Stimulated activated CD8-positive, alpha-beta memory T cell treated with anti-CD3 and anti-CD28 coated beads, Interleukin-2, amount 100 ng/mL, for 48 hours (primary cell): ENCODE measurements around the gene POLN.
"Not testable (repeated sequence)": the region's sequence is repeated elsewhere in the genome, so short reads cannot be mapped to it uniquely, and the experiment has no call there.

Experiments used
- DNase-seq, 2 donors: peaks; one replicate each; pipeline ENCODE4 v3.0.0-alpha.2; 2020; ENCODE audit warnings: low read depth in 2 of 2

Gene POLN

DNA sequence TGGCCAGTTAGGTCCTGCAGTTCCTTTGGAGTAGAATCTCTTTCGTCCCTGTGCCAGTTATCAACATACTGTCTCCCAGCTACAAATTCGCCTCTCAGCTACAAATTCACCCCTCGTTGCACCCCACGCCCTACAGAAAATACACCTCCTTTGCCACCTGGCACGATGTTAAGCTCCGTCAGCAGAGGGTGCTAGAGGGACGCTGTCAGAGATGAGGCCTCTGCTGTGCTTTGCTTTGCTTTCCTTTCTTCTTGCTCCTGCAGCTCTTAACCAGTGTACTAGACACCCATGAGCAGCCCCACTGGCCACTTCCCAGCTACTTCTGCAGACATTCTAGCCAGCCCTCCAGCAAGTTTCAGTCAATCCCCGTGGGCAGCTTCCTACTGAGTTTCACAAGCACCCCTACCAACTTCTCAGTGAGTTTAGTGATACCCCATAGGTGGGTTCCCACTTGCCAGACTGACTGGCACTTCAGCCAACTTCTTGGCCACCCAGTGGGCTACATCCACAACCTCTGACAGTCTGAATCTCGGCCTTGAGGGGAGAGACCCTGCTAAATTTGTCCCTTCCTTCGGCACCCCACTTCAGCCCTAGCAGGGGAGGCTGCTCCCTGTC lies 21.8 kb downstream of the POLN start:
- peak; percentile 58 to 71 for DNase-seq

DNA sequence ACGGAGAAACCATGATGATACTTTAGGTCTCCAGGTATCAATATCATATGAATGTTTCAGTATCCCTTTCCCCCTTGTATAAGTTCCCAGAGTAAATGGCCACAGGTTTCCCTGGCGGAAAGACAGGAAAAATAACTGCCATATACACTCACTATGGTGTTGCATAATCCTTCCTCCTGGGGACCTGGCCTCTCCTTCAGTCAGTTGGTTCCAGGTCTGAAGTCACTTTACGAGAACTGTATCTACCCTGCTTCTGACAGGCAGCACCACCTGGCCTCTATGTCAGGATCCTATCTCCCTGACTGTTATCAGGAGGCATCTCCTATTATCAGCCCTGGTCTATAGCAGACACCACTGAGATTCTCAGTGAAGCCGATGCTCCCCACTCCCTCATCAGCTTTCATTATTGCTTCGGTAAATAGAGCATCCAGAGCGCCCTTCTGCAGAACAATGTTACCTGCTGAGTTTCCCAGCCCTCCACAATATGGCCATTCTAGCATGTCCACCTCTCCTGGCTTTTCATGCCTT lies 22.6 kb downstream of the POLN start:
- DNase-seq, result no peak

DNA sequence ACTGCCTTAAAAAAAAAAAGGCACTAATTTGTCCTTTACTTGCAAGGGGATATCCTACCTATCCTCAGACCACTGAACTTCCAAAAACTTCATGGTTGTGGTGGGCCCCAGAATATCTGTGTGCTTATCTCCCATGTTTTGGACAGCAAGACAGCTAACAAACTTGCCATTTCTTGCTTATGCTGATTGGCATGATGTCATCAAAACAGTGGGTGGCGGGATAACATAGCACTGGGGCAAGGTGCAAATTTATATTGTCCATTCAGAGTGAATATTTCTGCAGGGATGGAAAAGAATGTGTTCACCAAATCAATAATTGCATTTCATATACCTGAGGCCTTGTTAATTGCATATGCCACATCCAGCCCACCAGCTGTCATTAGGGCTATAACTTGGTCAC lies 23.5 kb downstream of the POLN start:
- no peak for DNase-seq

DNA sequence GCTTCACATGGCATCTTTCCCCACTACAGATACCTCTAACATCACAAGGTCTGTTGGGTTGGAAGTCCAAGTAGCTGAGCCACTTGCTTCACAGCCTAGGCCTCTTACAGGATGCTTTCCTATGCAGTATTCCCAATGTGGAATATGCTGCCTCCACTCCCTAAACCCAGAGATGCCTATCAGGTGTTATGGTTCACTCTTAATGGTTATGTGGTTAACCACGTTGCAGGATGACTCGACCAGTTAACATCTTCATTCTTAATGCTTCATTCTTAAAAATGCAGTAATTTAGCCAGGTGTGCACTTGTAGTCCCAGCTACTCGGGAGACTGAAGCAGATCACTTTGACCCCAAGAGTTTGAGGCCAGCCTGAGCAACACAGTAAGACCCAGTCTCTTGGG lies 24.2 kb downstream of the POLN start:
- no peak for DNase-seq

DNA sequence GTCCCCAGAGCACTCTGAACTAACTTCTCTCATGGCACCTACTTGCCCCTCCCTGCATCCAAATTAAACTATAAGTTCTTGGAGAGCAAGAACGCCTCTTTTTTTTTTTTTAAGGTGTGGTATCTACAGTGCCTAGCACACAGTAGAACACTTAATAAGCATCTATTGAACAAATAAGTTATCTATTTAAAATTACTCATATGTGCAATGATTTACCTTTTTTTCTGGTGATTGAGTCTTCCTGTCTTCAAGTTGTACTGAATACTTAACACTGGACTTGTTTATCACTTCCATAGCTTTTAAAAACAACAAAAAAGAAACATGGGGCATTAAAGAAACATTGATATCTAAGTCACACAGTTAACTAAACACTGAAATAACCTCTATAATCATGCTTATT lies 29.1 kb downstream of the POLN start:
- no peak for DNase-seq

DNA sequence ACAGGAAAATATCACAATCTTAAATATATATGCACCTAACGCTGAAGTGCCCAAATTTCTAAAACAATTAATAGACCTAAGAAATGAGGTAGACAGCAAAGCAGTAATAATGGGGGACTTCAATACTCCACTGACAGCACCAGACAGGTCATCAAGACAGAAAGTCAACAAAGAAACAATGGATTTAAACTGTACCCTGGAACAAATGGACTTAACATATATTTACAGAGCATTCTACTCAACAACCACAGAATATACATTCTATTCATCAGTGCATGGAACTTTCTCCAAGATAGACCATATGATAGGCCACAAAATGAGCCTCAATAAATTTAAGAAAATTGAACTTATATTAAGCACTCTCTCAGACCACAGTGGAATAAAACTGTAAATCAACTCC lies 39.1 kb downstream of the POLN start:
- DNase-seq, result not testable (repeated sequence)

DNA sequence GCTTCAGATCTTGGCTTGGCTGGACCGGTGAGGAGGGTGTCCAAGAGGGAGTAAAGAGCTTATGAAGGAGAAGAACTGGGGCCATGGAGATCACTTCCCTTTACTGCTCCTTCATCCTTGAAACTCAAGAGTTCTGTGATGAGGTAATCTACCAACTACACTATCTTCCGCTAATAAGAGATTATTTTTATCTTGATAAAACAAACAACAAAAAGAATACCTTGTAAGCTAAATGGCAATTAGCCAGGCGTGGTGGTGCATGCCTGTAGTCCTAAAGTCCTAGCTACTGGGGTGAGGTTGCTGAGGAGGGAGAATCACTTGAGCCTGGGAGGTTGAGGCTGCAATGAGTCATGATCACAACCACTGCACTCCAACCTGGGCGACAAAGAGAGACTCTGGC lies 47.4 kb downstream of the POLN start:
- DNase-seq, result no peak

DNA sequence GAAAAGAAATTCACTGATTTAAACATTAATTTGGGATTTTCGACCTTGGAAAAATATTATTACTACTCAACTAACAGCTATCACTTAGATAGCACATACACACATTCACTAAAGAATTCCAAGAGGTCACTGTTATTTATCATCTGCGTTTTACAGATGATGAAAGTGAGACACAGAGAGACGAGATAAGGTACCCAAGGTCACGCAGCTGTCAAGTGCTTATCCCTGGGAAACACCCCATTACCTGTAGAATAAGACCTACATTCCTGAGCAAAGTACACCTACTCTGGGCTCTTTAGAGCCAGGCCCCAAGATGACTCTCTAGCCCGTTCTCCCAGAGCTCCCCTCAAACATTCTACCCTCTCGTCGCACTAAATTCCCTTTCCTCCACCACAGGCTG lies 48.6 kb downstream of the POLN start:
- no peak for DNase-seq

DNA sequence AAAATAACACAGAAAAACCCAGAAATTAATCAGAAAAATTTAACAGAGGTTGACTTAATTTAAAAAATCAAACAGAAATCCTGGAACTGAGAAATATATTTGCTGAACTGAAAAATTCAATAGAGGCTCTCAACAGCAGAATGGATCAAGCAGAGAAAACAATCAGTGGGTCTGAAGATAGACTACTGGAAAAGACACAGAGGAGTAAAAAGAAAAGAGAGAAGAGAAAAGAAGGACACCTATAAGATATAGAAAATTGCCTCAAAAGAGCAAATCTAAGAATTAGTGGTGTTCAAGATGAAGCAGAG lies 55.1 kb downstream of the POLN start:
- DNase-seq, result no peak

DNA sequence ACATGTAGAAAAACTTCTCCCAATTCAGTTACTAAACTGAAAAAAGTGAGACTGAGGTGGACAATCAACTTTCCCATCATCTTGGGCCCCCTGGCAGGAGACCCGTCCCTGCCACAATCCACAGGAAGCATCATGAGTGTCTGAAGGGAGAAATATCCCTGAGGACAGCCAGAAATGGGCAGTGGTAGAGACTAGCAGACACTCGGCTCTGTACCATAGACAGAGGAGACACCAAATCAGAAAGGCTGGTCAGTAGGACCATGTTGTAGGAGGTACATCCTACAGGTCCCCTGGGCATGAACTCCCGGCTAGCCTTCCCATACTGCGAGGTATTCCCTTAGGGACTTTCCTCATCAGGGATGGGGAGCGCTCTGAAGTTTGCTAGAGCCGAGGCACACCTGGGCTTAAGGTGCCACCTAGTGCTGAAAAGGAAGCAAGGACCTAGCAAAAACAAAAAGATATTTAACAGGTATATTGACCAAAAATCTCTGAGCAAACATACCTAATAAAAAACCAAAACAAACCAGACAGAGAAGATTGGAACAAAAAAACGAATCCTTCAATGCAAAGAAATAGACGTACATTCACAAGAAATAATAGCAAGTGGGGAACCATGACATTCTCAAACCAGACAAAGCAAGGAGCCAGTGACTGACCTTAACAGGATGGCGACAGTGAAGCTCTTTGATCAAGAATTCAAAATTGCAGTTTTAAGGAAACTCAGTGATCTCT lies 55.6 kb downstream of the POLN start:
- no peak for DNase-seq

DNA sequence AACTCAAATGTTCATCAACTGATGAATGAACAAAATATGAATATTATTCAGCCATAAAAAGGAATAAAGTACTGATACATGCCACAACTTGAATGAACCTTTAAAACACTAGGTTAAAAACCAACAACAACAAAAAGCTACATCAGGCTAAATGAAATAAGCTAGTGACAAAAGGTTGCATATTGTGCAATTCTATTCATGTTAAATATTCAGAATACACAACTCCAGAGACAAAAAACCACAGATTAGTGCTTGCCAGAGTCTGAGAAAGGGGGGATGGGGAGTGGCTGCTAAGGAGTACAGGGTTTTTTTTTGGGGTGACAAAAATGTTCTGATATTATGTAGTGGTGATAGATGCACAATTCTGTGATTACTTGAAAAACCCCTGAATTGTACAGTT lies 58.5 kb downstream of the POLN start:
- no peak for DNase-seq

DNA sequence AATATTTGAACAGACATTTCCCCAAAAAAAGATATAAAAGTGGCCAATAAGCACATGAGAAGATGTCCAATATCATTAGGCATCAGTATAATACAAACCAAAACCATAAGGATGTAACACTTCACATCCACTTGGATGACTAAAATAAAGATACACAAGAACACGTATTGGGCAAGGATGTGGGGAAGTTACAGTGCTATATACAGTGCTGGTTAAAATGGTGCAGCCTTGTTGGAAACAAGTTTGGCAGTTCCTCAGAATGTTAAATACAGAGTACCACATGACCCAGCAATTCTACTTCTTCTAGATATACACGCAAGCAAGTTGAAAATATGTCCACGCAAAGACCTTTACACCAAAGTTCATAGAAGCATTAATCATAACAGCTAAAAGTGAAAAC lies 58.9 kb downstream of the POLN start:
- no peak for DNase-seq

DNA sequence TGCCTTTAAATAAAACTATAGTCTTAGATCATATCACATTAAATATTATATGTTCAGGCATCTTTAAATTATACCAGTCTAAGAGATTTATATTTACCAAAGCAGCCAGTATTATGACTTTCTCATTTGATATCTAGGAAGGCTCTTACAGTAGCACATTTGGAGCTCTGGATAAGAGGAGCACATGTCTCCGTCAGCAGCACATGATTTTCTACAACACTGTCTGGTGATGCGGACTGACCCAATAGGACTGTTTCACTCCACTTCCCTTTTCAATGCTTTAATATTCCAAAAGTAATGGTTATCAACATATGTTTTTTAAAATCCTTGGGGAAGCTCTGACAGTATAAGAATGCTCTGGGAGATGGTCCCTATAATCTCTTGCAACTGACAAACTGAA lies 61.5 kb downstream of the POLN start:
- DNase-seq, result no peak

DNA sequence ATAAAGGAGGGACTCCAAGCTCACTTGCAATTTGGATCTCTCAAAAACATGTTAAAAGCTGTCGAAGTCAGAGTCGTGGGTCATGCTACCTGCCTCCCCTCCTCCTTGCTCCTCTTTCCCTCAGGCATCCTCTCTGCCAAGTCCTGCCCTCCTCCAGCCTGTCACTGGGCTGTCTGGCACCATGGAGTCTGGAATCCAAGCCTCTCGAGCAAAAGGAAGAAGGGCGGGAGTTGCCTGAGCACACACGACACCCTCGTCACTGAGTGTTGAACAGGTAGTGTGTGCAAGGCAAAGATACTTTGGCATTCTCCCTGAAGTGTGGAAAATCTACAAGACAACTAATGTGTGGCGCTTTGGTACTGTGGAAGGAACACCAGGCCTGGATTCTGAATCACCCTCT lies 62.2 kb downstream of the POLN start:
- no peak for DNase-seq

DNA sequence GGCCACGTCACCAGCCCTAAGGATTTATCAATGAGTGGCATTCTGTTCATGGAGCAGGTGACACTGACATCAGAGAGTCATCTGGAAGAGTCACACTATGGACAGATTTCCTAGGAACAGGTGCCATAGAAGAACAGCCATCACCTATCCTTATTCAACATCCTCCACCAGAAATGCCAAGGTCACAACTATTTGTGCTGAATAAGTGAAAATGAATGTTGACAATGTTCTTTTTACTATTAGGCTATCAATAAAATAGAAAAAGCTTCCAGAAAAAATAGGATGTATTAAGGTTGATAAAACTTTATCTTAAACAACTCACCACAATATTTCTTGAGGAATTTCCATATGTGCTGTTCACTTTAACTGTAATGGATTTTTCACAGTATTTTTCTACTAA lies 62.9 kb downstream of the POLN start:
- no peak for DNase-seq

DNA sequence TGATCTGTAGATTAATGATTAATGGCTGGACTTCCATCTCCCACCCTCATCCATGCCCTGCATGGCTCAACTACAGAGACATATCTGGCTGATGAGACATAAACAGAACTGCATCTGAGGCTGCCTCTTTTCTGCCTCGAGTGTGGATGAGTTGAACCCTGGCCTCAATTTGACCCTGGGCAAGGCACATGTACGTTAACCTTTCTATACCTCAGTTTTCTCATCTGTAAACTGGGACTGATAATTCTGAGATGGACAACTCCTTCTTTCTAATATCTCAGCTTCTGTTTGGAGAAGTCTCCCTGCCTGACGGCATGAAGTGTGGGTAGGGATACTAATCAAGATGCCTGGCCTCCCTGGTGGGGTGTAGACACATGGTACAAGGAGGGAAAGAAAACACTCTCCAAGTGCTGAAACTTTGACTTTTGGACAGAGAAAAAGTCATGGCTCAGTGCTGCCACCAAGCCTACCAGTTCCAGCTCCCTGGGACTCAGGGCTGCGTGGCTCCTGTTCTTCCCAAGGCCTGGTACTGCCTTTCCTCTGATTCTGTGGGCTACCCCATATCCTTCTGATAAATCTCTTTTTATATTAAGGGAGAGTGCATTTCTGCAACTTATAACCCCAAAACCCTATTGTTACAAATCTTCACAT lies 64.4 kb downstream of the POLN start:
- no peak for DNase-seq

DNA sequence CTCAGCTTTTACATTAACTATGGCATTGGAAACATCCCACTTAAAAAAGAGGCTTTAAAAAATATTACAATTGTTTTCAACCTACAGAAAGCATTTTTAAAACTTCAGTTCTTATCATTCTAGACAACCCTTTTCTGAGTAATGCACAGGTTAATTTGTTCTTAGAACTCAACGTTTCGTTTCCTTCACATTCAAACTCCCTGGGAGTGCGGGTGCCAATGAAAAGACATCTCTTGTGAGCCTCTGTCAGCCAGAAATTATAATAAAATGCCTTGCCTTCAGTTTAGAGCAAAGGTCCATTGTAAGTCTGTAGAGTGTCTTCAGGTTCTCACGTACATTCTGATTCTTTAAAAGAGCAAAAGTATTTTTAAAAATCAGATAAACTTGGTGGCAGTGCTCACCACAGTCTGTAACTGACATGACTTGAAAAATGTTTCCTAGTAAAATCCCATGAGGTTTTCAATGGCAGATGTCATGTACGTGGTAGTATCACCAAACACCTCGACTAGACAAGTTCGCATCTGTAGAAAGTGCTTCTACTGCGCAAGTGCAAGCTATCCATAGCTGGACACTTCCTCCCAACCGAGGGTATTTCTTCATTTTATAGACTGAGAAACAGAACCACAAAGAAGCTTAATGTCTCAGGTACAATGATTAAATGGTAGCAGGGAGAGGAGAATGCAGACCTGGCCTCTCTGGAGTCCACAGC lies 65.8 kb downstream of the POLN start:
- no peak for DNase-seq

DNA sequence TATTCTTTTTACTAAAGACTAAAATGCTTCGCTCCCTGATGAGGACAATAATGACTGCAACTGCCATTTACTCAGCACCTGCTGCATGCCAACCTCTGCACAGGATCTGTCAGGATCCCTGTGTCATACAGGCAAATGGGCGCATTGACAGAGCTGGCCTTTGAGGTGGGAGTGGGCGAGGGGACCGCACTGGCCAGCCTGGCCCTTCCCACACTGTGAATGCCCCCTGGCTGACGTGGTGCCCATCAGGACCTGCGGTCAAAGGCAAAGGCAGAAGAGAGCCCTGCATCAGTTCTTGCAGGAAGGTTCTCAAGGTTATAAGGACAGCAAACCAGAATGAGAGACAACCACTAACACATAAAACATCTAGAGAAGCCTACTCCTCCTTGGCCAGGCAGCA lies 67.9 kb downstream of the POLN start:
- no peak for DNase-seq

DNA sequence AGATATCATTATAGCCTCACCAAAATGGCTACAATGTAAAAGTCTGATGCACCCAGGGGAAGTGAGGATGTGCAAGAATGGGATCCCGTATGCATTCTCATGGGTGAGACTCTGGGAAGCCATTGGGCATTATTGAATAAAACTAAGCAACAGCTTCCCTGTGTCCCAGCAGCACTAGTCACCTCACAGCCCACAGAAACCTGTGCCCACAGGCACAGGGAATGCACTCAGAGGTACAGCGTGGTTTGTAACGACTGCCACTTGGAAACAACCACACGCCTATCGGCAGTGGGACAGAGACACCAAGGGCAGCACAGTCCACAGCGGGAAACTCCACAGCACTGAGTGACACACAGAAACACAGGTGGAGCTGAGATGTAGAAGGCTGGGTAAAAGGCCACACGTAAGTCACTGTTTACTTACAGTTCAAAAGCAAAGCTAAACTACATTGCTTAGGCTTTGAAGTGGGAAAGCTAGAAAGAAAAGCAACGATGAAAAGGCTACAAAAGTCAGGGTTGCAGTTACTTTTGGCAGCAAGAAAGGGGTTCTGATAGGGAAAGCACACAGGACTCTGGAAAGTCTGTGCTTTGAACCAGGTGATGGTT lies 69.2 kb downstream of the POLN start:
- DNase-seq, result no peak

DNA sequence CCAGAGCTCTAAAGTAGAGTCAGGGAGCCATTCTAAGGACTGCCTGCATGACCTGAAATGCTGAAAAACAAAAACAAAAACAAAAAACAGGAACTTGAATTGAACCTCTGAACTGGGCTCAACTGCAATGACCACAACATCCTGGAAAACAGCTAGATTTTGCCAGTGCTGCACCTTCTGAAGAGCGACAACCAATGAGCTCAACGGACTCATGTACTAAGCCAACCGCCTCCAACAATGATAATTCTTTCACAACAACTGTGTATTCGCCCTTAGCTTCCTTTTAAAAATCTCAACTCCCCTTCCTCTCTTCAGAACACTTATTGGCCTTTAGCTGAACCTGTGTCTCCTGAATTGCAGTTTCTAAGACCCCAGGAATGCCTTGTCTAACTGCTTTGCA lies 69.8 kb downstream of the POLN start:
- no peak for DNase-seq

DNA sequence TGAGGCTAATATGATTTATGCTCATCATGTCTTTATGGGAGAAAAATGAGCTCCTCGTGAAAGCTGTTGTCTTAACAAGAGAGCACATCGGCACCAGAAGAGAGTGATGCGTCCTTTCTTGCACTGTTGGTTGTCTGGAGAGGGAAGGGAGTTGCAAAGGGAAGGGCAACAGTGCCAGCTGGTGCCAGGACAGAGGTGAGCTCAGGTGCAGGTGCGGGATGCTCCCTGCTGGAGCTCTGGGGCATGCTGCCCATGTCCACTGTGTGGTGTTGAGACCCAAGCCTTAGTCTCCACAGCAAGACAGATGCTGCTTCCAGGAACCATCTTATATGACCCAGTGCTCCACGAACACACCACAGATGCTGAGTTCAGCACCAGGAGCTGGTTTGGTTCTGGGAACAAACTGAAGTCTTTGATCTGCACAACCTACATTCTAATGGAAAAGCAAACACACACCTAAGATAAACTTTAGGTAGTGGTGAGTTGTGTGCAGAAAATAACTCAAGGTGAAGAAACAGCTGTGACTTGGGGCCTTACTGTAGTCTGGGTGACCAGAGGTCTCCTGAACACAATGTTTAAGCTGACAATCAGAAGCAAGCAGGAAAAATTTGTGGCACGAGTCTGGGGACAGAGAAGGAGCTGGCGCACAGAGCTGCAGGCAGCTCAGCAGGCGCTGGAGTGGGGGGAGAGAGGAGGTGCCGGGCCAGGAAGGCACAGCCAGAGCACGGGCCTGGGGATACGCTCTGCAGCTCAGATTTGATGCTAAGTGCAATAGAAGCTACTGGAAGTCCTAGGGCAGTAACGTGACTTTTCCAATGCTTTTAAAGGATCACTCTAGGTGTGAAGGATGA lies 73.2 kb downstream of the POLN start:
- DNase-seq, result no peak
